Fibroblast of mammary gland (primary cell): ENCODE measurements around the gene SLC5A9.

Experiments used
- DNase-seq: peaks from one replicate; pipeline ENCODE4 v3.0.0-alpha.2; 2010; ENCODE audit warnings: low read depth
- H3K4me3 ChIP-seq: 2 replicates; pipeline ENCODE4 v1.5.1; 2011; ENCODE audit warnings: low read depth, mild to moderate bottlenecking, low read length, moderate library complexity; ENCODE audit not compliant: control insufficient read depth
- TF ChIP-seq, protein P1 (sequence below): conservative IDR thresholded peaks from 2 replicates; pipeline ENCODE4 v1.5.1; 2011; ENCODE audit warnings: low read depth, low read length, inconsistent platforms; ENCODE audit not compliant: control insufficient read depth, insufficient read depth

SLC5A9 gene

GRCh38 chr1:48216941-48217340 is 5.6 kb upstream of the SLC5A9 start:
- no peak overlapping the region for H3K4me3 ChIP-seq
- TF ChIP-seq, protein P1, sequence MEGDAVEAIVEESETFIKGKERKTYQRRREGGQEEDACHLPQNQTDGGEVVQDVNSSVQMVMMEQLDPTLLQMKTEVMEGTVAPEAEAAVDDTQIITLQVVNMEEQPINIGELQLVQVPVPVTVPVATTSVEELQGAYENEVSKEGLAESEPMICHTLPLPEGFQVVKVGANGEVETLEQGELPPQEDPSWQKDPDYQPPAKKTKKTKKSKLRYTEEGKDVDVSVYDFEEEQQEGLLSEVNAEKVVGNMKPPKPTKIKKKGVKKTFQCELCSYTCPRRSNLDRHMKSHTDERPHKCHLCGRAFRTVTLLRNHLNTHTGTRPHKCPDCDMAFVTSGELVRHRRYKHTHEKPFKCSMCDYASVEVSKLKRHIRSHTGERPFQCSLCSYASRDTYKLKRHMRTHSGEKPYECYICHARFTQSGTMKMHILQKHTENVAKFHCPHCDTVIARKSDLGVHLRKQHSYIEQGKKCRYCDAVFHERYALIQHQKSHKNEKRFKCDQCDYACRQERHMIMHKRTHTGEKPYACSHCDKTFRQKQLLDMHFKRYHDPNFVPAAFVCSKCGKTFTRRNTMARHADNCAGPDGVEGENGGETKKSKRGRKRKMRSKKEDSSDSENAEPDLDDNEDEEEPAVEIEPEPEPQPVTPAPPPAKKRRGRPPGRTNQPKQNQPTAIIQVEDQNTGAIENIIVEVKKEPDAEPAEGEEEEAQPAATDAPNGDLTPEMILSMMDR, result peak; percentile 2

GRCh38 chr1:48217856-48218255 is 4.7 kb upstream of the SLC5A9 start:
- TF ChIP-seq, protein P1, result no peak
- no peak overlapping the region for H3K4me3 ChIP-seq
- DNase-seq, result no peak

More at GRCh38 chr1:48216941-48217340, 5.6 kb upstream of the SLC5A9 start:
- DNase-seq, result no peak

DNA sequence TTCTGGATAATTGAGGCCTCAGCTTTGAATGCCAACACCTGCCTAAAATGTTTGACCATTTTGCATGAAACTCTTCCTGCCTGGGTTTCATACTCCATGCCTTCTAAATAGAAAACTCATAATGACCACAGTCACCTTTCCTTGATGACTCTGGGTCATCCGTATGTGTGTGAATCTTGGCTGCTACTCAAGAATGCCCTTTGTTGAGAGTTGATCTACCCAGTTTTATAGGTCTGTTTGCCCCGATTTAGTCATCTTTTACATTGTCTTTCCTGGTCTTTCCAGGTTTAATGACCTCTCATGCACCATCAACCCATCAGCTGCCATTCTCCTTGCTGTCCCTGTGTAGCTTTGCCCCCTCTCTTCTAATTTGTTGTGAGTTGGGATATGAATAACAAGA is 2.7 kb upstream of the SLC5A9 start:
- no peak overlapping the region for H3K4me3 ChIP-seq
- no peak for DNase-seq
- TF ChIP-seq, protein P1, result no peak

- no peak overlapping the region for H3K4me3 ChIP-seq
- TF ChIP-seq, protein P1, result no peak
- DNase-seq, result no peak
Observed at GRCh38 chr1:48221122-48221521, 1.4 kb upstream of the SLC5A9 start.

DNA sequence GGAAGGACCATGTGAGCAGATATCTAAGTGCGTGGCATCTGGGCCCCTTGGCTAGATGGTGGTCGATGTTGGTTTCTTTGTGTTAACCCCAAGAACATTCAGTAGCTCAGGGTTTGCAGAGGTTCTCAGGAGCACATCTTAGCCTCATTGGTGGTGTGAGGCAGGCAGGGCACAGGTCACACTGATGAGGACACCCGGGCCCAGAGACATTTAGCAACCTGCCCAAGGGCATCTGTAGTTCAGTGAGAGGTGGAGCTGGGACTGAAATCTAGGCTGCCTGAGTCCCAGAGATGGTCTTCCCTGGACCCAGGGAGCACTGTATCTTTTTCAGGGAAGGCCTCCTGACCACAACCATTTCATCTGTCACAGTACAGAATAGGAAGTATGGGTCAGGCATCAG is 859 bp upstream of the SLC5A9 start:
- TF ChIP-seq, protein P1, result no peak
- no peak overlapping the region for H3K4me3 ChIP-seq
- DNase-seq, result no peak

GRCh38 chr1:48223366-48224240 is 1.1 kb downstream of the SLC5A9 start:
- no peak for DNase-seq
- TF ChIP-seq, protein P1, result no peak
- H3K4me3 ChIP-seq, result no peak overlapping the region
